Measurements from ENCODE around the gene ROR2.

Gene ROR2

GRCh38 chr9:91898451-91899218 is 51.4 kb downstream of the ROR2 start:
- H3K4me3 ChIP-seq (replicated peaks; ENCODE audit: low read depth, low read length) = no peak overlapping the region
- DNase-seq (ENCODE audit: extremely low read depth, low read depth) = no peak
- TF ChIP-seq CTCF (IDR thresholded peaks at IDR 0.05; ENCODE audit: low read depth, low read length, missing control alignments) = no peak

GRCh38 chr9:91897201-91897600 is 52.8 kb downstream of the ROR2 start:
- DNase-seq (ENCODE audit: extremely low read depth, low read depth) = no peak
- TF ChIP-seq CTCF (IDR thresholded peaks at IDR 0.05; ENCODE audit: low read depth, low read length, missing control alignments) = no peak

DNA sequence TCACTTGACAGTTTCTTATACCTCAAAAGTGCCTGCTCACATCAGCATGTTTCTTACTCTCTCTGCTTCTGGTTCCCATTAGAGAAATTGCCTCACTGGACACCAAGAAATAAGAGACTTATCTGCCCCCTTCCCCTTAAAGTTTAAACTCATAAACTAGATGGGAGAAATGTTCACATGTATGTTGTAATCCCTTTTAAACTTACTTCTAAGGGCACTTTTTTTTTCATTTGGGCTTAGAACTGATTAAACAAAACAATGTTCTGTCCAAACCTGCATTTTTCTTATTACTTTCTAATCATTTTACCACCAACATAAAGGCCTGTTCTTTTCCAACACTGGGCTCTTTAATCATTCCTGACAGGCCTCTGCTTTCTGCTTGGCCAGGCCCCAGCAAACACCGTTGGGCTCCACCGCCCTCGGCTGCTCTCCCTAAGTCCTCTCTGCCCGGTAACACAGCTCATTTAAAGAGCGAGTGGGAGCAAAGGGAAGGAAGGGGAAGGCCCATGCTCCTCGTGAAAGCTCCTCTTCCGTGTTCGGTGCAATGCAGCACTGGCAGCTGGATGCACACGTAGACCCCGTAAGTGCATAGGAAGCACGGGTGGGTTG is 53.4 kb downstream of the ROR2 start:
- DNase-seq (ENCODE audit: extremely low read depth, low read depth) = no peak
- TF ChIP-seq CTCF (IDR thresholded peaks at IDR 0.05; ENCODE audit: low read depth, low read length, missing control alignments) = no peak
- no peak overlapping the region for H3K4me3 ChIP-seq (replicated peaks; ENCODE audit: low read depth, low read length)

More at GRCh38 chr9:91897201-91897600, 52.8 kb downstream of the ROR2 start:
- H3K4me3 ChIP-seq (replicated peaks; ENCODE audit: low read depth, low read length) = no peak overlapping the region

DNA sequence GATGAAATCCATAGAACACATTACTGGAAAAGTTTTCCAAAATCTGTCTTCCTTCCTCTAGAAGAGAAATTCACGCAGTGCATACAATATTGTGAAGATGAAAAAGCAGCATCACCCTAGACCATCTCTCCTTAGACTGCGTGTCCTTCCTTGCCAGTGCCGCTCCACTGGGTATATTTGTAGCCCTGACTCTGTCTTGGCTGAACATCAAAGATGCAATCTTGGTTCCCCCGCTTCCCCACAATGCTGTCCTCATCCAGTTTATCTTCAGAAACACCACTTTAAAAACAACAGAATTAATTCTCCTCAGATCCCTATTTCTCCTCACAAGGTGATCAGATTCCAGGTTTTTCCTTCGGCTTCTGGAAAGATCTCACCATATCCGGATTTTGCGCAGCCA is 53.9 kb downstream of the ROR2 start:
- no peak overlapping the region for H3K4me3 ChIP-seq (replicated peaks; ENCODE audit: low read depth, low read length)
- no peak for DNase-seq (ENCODE audit: extremely low read depth, low read depth)
- no peak for TF ChIP-seq CTCF (IDR thresholded peaks at IDR 0.05; ENCODE audit: low read depth, low read length, missing control alignments)

DNA sequence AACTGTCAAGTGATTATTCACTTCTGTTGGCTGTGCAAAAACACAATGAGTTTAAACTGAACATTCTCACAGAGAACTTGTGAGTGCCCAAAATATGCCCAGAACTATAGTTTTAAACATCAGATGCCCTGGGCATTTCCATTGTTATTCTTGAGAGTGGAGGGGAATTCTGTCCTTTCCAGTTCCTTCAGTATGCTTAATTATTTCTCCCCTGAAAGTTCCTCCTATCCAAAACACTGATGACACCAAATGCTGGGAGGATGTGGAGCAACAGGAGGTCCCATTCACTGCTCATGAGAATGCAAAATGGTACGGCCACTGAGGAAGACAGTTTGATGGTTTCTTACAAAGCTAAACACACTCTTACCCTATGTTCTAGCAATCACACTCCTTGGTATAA is 55.5 kb downstream of the ROR2 start:
- DNase-seq (ENCODE audit: extremely low read depth, low read depth) = no peak
- no peak overlapping the region for H3K4me3 ChIP-seq (replicated peaks; ENCODE audit: low read depth, low read length)
- TF ChIP-seq CTCF (IDR thresholded peaks at IDR 0.05; ENCODE audit: low read depth, low read length, missing control alignments) = no peak

- H3K4me3 ChIP-seq (replicated peaks; ENCODE audit: low read depth, low read length) = no peak overlapping the region
- DNase-seq (ENCODE audit: extremely low read depth, low read depth) = no peak
- TF ChIP-seq CTCF (IDR thresholded peaks at IDR 0.05; ENCODE audit: low read depth, low read length, missing control alignments) = no peak
Measured at GRCh38 chr9:91894023-91894422, 56.0 kb downstream of the ROR2 start.

Measured in HFF-Myc (cell line).